ENCODE data around the gene FAF1. TPM values are rescaled to one million over a fixed set of nuclear protein-coding genes. Genes with fewer than 3 reads are reported as not detected.

Gene FAF1
- polyA plus RNA-seq, 1 of the 3 experiments (the other 2 are of a cell fraction): 8.7 TPM

- TF ChIP-seq, protein P1, sequence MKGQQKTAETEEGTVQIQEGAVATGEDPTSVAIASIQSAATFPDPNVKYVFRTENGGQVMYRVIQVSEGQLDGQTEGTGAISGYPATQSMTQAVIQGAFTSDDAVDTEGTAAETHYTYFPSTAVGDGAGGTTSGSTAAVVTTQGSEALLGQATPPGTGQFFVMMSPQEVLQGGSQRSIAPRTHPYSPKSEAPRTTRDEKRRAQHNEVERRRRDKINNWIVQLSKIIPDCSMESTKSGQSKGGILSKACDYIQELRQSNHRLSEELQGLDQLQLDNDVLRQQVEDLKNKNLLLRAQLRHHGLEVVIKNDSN (IDR thresholded peaks at IDR 0.05; ENCODE audit: borderline replicate concordance, low read depth): no peak
- TF ChIP-seq RFX5 (IDR thresholded peaks at IDR 0.05; ENCODE audit: low read length) (no peak), FOXM1 (IDR thresholded peaks at IDR 0.05; ENCODE audit: low read depth) (no peak), FOSL2 (IDR thresholded peaks at IDR 0.05; ENCODE audit: borderline replicate concordance, low read depth) (no peak), GABPA (IDR thresholded peaks at IDR 0.05; ENCODE audit: low read depth) (no peak), CHD2 (IDR thresholded peaks at IDR 0.05; ENCODE audit: low read length, partially characterized antibody) (no peak), EZH2phosphoT487 (IDR thresholded peaks at IDR 0.05; ENCODE audit: borderline replicate concordance, low read depth) (no peak), MAX (IDR thresholded peaks at IDR 0.05; ENCODE audit: low read depth) (no peak)
- TF ChIP-seq, protein P2, sequence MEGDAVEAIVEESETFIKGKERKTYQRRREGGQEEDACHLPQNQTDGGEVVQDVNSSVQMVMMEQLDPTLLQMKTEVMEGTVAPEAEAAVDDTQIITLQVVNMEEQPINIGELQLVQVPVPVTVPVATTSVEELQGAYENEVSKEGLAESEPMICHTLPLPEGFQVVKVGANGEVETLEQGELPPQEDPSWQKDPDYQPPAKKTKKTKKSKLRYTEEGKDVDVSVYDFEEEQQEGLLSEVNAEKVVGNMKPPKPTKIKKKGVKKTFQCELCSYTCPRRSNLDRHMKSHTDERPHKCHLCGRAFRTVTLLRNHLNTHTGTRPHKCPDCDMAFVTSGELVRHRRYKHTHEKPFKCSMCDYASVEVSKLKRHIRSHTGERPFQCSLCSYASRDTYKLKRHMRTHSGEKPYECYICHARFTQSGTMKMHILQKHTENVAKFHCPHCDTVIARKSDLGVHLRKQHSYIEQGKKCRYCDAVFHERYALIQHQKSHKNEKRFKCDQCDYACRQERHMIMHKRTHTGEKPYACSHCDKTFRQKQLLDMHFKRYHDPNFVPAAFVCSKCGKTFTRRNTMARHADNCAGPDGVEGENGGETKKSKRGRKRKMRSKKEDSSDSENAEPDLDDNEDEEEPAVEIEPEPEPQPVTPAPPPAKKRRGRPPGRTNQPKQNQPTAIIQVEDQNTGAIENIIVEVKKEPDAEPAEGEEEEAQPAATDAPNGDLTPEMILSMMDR (IDR thresholded peaks at IDR 0.05): no peak
These were observed 12.7 kb upstream of the FAF1 start (continued) for GRCh38 chr1:50972766-50973165.

DNA sequence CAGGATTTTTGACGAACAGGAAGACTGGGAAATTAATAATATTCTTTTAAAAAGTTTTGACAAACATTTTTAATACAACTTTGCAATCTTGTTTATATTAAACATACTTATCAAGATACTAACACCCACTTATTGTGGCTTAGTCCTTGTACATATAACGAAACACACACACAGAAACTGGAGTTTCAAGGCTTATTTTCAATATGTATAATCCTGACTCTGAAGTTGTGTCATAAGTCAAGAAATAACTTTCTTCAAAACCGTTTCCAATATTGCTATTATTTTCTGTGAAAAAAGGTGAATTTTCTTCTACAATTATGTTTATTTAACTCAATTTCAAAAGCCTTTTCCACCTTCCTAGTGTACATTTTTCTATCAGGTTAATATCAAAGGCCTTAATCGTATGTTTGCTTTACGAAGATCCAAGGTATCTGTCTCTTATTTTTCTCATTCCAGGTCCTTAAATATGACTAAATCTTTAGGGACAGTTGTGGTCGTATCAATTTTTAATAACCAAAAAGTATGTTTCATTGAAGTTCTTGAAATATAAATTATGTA lies 11.8 kb upstream of the FAF1 start:
- Histone ChIP-seq H3K4me1 (ENCODE audit: control insufficient read depth in 1 of 2, insufficient read depth in 2 of 2, low read depth in 1 of 2, low read length in 1 of 2) (peaks cover 6 to 15% of the 10 kb centered on the region in 2 experiments; a peak in 3 of 4 replicates), H3K4me2 (peak overlapping the region; percentile 96), H3K27me3 (ENCODE audit: insufficient read depth) (no peaks in the 10 kb centered on the region), H2AFZ (ENCODE audit: low read depth) (peak overlapping the region; percentile 67), H3K9ac (peak overlapping the region; percentile 86), H3K79me2 (ENCODE audit: insufficient read depth) (peaks cover 74% of the 10 kb centered on the region), H3K36me3 (replicated peaks in 1 of 2; ENCODE audit: control insufficient read depth in 1 of 2, insufficient read depth in 2 of 2, low read length in 1 of 2) (peaks cover 8 to 10% of the 10 kb centered on the region in 2 experiments), H3K4me3 (ENCODE audit: low read depth in 2 of 2, low read length in 1 of 2) (peak overlapping the region; percentile 96; a peak in 3 of 4 replicates), H3K9me3 (no peaks in the 10 kb centered on the region), H3K9me2 (no peaks in the 10 kb centered on the region), H3K27ac (ENCODE audit: low read depth in 2 of 2, low read length in 1 of 2) (peak overlapping the region; percentile 93 to 95), H4K20me1 (ENCODE audit: insufficient read depth) (no peaks in the 10 kb centered on the region), H3F3A (replicated peaks; ENCODE audit: insufficient read depth) (peaks cover 37% of the 10 kb centered on the region)
- POLR2A ChIA-PET: no interaction called here
- WGBS (ENCODE audit: low lambda C conversion rate): 43% methylated on average over 6 of the region's 6 CpGs
- no peak for TF ChIP-seq EP300 (IDR thresholded peaks at IDR 0.05; ENCODE audit: borderline replicate concordance in 1 of 2, low read depth in 1 of 2, low read length in 1 of 2)
- 0 out of 2 replicates have a peak, but pooled peaks have one; percentile 73 for TF ChIP-seq EZH2phosphoT487 (IDR thresholded peaks at IDR 0.05; ENCODE audit: borderline replicate concordance, low read depth)
- CTCF ChIA-PET: interaction anchor here (0.9 to 1.1 kb wide), 2 partner anchors 42 to 217 kb away, joined by 3 to 5 read pairs; no protein-coding TSS in a partner anchor
- DNase-seq: no peak
